ENCODE measurements around the gene BRME1.

DNA sequence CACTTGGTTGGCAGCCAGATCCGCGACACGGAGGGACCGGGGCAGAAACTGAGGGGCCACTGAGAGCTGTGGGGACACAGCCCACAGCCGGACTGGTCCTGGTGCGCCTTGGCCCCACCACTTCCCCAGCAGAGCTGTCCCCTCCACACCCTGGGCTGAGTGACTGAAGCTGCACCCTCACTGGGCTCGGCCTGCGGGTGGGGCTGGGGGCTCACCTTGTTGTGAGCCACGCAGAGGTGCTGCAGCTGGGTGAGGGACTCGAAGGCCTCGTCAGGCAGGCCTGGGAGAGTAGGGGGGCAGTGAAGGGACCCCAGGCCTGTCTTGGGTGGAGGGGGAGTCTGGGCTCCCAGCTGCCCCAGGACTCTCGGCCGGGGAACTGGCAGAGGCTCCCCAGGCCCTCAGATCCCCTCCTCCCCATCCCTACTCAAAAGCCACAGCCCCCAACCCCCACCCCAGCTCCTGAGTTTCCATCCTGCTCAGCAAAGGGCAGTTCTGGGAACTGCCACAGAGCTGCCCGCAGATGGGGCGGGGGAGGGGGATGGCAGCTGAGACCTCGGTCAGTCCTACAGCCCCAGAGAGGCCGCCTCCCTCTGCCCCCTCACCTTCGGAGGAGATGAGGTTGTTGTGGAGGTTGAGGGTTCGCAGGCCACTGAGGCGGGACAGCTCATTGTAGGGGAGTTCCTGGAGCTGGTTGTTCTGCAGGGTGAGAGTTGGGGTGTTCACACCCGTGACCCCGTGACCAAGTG lies 30.0 kb upstream of the BRME1 start:
- no peak for TF ChIP-seq ELF1 (IDR thresholded peaks at IDR 0.05; ENCODE audit: borderline replicate concordance, low read depth)
- TF ChIP-seq EZH2phosphoT487 (IDR thresholded peaks at IDR 0.05; ENCODE audit: borderline replicate concordance) = no peak
- TF ChIP-seq, protein P1, sequence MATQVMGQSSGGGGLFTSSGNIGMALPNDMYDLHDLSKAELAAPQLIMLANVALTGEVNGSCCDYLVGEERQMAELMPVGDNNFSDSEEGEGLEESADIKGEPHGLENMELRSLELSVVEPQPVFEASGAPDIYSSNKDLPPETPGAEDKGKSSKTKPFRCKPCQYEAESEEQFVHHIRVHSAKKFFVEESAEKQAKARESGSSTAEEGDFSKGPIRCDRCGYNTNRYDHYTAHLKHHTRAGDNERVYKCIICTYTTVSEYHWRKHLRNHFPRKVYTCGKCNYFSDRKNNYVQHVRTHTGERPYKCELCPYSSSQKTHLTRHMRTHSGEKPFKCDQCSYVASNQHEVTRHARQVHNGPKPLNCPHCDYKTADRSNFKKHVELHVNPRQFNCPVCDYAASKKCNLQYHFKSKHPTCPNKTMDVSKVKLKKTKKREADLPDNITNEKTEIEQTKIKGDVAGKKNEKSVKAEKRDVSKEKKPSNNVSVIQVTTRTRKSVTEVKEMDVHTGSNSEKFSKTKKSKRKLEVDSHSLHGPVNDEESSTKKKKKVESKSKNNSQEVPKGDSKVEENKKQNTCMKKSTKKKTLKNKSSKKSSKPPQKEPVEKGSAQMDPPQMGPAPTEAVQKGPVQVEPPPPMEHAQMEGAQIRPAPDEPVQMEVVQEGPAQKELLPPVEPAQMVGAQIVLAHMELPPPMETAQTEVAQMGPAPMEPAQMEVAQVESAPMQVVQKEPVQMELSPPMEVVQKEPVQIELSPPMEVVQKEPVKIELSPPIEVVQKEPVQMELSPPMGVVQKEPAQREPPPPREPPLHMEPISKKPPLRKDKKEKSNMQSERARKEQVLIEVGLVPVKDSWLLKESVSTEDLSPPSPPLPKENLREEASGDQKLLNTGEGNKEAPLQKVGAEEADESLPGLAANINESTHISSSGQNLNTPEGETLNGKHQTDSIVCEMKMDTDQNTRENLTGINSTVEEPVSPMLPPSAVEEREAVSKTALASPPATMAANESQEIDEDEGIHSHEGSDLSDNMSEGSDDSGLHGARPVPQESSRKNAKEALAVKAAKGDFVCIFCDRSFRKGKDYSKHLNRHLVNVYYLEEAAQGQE (IDR thresholded peaks at IDR 0.05; ENCODE audit: low read depth) = no peak
- no peak for TF ChIP-seq POLR2AphosphoS5 (IDR thresholded peaks at IDR 0.05; ENCODE audit: low read depth, low read length)
